GM19099 (cell line): ENCODE measurements around the gene DMC1.

Experiments used
- POLR2A ChIP-seq: IDR thresholded peaks from 3 replicates; pipeline ENCODE4 v1.6.1; 2011; ENCODE audit warnings: low read depth; ENCODE audit not compliant: insufficient read length; ENCODE audit errors: extremely low read depth

The DMC1 gene, protein sequence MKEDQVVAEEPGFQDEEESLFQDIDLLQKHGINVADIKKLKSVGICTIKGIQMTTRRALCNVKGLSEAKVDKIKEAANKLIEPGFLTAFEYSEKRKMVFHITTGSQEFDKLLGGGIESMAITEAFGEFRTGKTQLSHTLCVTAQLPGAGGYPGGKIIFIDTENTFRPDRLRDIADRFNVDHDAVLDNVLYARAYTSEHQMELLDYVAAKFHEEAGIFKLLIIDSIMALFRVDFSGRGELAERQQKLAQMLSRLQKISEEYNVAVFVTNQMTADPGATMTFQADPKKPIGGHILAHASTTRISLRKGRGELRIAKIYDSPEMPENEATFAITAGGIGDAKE

DNA sequence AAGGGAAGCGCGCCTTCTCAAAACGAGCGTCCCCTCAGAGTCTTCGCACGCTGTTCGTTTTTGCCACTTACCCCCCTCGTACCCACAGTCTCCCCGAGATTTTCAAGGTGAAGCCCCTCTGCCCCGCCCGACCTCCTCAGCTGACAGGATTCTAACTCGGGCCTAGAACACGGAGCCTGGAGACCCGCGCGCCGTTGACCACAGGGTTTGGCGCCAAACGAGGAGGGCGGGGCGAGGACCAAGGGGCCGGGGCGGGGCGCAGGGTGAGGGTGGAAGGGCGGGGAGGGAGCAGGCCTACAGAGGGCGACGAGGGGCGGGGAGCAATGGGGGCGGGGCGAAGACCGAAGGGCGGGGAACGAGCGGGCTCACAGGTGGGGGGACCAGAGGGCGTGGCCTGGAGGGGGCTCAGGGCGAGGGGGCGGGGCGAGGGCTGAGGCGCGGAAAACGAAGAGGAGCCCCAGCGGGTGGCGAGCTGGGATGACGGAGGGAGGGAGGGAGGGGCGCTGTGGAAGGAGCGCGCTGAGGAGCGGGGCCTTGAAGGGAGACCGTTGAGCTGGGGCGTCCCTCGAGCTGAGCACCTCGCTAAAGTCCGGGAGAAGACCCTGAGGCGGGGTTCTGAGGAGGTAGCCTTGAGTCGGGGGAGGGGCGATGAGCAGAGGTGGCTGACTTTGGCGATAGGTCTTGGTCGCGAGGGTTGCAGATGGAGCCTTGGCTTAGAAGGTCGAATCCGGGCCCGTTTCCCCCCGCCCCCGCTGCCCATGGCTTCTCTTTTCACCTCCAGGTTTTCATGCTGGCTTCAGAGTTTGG is at the start of gene DMC1:
Gene DMC1, minus strand, starts transcription at position 212 of the 807 bp plus-strand sequence. CDS start 1,927 bp downstream, outside the sequence.
- TF ChIP-seq POLR2A = peak; percentile 57

DNA sequence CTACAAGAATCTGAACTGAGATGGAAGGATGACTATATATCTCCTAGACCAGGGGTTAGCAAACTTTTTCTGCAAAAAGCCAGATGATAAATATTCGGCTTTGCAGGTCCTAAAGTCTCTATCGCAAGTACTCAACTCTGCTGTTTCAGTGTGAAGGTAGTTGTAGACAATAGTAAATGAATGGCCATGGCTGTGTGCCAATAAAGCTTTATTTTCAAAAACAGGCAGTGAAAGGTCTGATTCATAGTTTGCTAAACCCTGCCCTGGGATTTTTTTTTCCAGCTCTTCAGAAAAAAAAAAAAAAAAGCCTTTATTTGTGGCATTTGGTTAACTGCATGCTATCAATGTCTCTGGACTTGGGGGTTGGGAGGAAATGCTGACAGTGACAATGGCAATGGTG is 48.7 kb upstream of the DMC1 start:
- TF ChIP-seq POLR2A = no peak

DNA sequence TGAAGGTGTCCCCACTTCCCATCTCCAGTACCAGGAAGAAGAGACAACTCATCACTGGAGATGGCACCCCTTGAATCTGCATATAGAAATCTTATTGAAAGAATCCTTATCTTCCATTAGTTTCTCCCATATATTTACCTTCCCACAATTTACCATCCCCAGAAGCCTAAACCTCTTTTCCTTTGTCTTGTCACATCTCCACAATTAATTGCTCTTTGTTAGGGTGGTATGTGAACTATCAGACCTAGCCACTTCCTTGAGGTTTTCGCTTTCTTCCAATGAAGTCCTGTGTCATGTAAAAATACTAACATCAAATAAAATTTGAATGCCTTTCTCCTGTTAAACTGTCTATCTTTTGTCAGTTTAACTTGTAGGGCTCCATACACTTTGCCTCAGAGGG is 48.3 kb upstream of the DMC1 start:
- no peak for TF ChIP-seq POLR2A

DNA sequence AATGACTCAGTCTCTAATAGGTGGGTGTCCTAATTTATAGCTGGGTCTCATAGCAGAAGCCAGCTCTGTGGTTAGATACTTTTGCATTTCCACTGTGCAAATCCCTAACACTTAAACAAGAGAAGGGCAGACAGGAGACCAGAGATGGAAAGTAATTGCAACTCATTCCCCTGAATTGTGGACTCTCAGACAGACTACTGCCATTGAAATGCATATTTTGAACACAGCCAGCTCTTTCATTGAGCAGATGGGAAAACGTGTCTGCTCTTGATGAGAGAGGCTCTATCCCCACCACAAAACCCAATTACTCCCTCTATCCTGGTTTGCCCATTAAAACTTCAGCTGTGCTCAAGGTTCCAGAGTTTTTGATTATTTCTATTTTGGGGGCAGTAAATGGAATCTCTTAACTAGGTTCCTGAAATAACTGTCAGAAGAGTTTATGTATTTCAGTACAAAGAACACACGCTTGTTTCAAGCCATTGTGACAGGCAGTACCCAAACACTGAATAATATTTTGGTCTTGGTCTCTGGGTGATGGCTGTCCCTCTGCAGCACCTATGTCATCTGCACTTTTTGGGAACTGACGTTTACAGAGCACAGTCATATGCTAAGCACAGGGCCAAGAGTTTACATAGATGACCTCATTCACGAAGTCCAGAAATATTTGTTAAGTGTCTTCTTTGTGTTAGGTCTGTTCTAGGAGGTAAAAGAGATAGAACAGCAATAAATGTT is 44.5 kb upstream of the DMC1 start:
- no peak for TF ChIP-seq POLR2A

DNA sequence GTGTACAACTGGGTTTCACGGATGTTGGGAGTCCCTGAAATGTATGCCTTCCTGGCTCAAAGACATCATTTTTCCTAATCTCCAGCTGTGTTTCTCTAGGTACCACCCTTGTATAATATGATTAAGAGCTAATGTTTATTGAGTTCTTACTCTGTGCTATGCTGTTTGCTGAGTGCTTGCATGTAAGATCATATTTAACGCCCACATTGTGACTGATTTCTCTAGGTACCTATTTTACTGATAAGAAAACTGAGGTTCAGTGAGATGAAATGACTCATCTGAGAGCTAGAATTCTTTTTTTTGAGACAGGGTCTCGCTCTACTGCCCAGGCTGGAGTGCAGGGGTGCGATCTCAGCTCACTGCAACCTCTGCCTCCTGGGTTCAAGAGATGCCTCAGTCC is 43.6 kb upstream of the DMC1 start:
- no peak for TF ChIP-seq POLR2A

DNA sequence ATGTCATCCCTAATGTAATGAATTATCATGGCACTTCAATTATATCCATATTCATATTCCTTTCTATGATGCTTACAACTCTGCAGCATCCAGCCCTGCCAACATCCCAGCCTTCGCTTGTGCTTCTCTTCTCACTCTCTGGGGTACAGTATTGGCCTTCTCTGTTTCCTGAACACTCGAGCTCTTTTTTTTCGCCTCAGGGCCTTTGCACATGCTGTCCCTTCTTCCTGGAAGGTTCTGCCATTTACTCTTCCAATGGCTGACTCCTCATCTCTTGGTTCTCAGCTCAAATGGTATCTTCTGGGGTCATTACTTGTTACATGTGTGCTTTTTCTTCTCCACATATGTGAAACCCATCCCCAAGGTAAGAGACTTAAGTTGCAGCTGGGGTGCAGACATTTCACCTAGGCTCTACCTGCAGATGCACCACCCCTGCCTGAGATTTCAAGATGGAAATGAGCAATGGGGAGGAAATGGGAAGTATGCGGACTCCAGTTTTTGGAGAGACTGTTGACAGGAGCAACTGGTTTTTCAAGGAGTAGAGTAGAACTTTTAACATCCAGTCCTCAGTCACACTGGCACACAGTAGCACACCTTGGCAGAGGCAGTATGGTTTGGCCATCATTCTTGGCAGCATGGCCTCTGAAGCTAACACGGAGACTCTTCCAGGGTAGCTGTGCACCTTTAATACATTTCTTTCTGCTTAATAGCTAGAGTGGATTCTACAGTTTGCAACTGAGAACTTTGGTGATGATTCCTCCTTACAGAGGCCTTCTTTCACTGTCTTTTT is 42.4 kb upstream of the DMC1 start:
- no peak for TF ChIP-seq POLR2A

DNA sequence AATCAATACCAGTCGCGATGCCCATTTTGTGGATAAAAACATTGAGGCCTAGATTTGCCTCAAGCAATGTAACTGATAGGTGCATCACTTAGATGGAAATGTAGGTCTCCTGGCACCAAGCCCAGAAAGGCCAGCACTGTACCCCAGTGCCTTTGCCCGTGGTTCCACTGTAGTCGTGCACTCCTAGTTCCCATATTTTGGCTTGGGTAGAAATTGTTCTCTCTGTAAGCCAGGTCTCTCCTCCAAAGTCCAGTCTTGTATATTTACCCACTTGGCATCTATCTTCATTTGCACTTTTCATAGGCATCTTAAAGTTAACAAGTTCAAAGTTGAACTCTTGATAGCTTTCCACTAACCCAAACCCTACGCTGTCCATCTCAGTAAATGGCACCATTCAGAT is 41.6 kb upstream of the DMC1 start:
- TF ChIP-seq POLR2A = no peak

DNA sequence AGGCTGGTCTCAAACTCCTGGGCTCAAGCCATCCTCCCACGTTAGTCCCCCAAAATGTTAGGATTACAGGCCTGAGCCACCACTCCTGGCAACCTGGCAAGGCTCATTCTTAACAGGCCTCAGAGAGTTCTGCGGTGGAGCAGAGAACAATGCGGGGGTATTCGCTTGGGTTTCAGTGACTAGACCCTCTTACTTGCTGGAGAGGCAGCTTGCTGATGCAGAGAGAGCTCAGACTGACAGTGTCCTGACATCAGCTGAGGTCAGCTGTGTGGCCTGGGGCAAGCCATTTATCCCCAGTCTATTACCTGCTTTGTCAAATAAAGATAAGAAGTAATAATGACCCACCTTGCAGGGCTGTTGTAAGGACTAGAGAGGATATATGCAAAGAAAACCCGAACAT is 40.3 kb upstream of the DMC1 start:
- TF ChIP-seq POLR2A = no peak

DNA sequence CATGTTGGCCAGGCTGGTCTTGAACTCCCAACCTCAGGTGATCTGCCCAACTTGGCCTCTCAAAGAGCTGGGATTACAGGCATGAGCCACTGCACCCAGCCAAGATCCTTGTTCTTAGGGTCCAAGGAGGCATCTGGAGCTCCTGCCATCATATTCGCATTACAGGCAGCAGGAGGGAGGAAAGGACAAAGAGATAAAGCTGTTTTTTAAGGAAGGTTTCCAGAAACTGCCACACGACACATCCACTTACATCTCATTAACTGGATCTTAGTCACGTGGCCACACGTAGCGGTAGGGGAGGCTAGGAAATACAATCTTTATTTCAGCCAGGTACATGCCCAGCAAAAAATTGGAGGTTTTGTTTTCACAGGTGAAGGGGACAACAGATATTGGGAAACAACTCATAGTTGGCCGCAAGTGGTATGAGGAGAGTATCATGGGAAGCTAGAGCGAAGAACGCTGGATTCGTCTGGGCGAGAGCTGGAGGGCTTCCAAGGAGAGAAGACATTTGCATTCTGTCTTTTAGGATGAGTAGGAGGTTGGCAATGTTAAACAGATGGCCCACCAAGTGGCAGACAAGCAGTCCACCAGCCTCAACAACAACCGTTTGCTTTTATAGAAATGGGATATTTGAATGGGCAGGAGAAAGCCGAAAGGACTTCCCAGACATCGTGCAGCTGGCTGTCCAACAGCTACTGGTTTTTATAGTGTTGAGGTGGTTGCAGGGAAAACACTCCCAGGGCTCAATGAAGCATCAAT is 39.2 kb upstream of the DMC1 start:
- TF ChIP-seq POLR2A = no peak

DNA sequence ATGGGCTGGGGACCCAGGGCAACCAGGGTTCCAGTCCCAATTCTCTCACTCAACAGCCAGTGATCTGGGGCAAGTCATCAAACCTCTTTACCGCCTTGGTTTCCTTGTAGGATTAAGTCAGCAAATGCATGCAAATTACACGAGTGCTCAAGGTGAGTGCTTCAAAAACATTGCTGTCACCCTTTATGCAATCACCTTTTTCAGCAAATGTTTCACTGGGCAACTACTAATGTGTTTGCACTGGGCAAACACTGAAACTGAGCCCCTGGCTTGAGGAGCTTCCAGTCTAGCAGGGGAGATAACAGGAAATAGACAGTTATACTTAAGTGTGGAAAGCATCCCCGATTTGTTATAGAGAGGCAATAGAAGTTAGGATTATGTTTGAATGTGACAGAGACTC is 37.7 kb upstream of the DMC1 start:
- TF ChIP-seq POLR2A = no peak

DNA sequence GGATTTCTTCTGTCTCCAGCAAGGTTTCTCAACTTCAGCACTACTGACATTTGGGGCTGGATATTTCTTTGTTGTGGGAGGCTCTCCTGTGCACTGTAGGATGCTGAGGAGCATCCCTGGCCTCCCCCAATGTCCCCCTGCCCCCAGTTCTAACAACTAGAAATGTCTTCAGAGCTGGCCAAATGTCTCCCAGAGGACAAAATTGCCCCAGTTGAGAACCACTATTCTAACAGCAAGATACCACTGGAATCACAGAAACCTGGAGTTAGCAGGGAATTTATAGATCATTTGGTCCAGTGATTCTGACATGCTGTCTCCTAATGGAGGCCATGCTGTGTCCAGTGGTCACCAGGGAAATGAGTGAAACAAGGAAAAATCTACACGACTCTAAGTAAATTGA is 32.2 kb upstream of the DMC1 start:
- no peak for TF ChIP-seq POLR2A

DNA sequence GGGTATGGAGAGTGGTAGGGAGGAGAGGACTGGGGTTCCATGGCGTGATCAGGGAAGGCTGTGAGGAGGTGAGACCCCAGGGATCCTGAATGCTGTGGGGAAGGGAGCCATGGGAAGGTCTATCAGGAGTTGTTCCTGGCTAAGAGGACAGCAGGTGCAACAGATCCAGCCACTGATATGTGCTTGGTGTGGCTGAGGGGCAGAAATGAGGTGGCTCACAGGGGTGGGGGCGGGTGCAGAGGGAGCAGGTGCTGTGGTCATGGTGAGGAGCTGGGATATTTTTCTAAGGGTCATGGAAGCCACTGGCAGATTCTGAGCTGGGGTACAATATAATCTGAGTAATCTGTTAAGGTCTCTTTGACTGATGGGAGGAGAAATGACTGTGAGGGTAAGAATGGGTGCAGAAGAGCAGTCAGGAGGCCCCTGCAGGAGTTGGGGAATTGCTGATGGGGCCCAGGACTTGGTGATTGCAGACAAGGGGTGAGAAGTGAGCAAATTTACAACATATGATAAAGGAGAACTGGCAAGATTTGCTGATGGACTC is 31.3 kb upstream of the DMC1 start:
- TF ChIP-seq POLR2A = no peak

DNA sequence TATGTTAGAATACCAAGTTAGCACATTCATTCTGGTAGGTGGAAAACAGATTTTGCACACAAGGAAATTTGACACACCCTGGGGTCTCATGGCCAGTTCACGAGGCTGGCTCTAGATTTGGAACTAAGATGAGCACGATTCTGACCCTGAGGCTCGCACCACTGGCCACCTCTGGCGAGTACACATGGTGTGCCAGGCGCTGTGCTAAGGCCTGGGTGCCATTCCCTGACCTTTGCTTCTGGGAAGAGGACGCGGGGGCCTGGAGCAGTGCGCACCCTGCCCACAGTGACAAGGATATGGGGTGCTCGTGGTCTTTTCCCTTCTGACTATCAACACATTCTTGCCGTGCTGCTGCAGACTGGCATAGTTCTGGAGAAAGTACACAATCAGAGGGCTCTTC is 29.5 kb upstream of the DMC1 start:
- TF ChIP-seq POLR2A = no peak

DNA sequence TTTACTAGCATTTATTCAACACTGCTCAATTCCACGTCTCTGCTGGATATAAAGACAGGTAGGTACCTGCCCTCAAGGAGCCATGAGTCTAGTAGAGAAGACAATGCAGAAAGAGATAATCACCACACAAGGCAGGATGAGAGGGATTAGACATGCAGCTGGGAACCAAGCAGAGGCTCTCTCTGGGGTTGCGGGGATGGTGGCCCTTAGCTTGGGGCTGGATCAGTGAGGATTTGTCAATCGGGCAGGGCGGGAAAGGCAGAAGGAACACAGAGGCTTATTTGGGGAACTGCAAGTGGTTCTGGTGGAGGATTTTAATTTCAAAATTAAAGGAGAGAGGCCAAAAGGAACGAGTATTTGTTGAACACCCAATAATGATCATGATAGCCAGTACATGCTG is 8.5 kb upstream of the DMC1 start:
- no peak for TF ChIP-seq POLR2A
